Vagina (tissue), 2 donors: ENCODE measurements around the gene OR6V1. TPM values are rescaled to one million over a fixed set of nuclear protein-coding genes. Genes with fewer than 3 reads are reported as not detected.

Experiments used
- DNase-seq, 2 donors: peaks; one replicate each; pipeline ENCODE4 v3.0.0-alpha.2; 2017; ENCODE audit errors: extremely low spot score in 2 of 2
- H3K27ac ChIP-seq: fragments of 200-600 bp; sonication (generic); one replicate; pipeline ENCODE4 v1.5.1; 2019
- H3K27me3 ChIP-seq: fragments of 200-600 bp; sonication (generic); one replicate; pipeline ENCODE4 v1.5.1; 2019
- H3K36me3 ChIP-seq, 2 donors: fragments of 200-600 bp; sonication (generic); one replicate each; pipeline ENCODE4 v1.5.1; 2017 to 2019
- H3K4me1 ChIP-seq: fragments of 200-600 bp; sonication (generic); one replicate; pipeline ENCODE4 v1.5.1; 2019
- H3K4me3 ChIP-seq, 2 donors: fragments of 200-600 bp; sonication (generic); 1 replicate in 1 of 2; 2 replicates in 1 of 2; pipeline ENCODE4 v1.5.1; 2016 to 2019
- H3K9me3 ChIP-seq: fragments of 200-600 bp; sonication (generic); one replicate; pipeline ENCODE4 v1.5.1; 2019
- CTCF ChIP-seq, 3 experiments: fragments of 450-650 bp in 2 of 3; fragments of 200-600 bp in 1 of 3; sonication (generic) in 1 of 3; IDR thresholded peaks; one replicate each; pipeline ENCODE4 v1.5.1; 2017 to 2019; ENCODE audit warnings: antibody characterized with exemption in 3 of 3, mild to moderate bottlenecking in 2 of 3, moderate library complexity in 2 of 3
- POLR2A ChIP-seq, 2 donors: fragments of 450-650 bp; IDR thresholded peaks; one replicate each; pipeline ENCODE4 v1.6.1; 2017; ENCODE audit warnings: antibody characterized with exemption in 2 of 2, mild to moderate bottlenecking in 2 of 2, moderate library complexity in 2 of 2
- POLR2AphosphoS5 ChIP-seq, 2 donors: sonication (generic); formaldehyde crosslinking; IDR thresholded peaks; one replicate each; pipeline ENCODE4 v1.9.0; 2017; ENCODE audit warnings: antibody characterized with exemption in 2 of 2, mild to moderate bottlenecking in 2 of 2, low read depth in 1 of 2; ENCODE audit not compliant: insufficient read depth in 1 of 2
- intact Hi-C: fragments of 100-400 bp; cut with DNase I; formaldehyde crosslinking; loops from one replicate; pipeline ENCODE4 v1.15.1; 2023
- total RNA-seq: library from RNA; depleted of rRNA; stranded (reverse); fragments of >200 nt; gene quantifications from one replicate; pipeline ENCODE4 v1.2.3, GENCODE V29; 2016

OR6V1 gene
- total RNA-seq, 1 donor from 2014 or later = not detected

- H3K27ac ChIP-seq = no peak overlapping the region
- no peaks in the 10 kb centered on the region for H3K4me1 ChIP-seq
- no peak overlapping the region for H3K4me3 ChIP-seq
- DNase-seq = no peak
- H3K36me3 ChIP-seq = no peaks in the 10 kb centered on the region
- TF ChIP-seq CTCF (IDR thresholded peaks at IDR 0.05) = no peak
- no peak for TF ChIP-seq POLR2A (IDR thresholded peaks at IDR 0.05)
- TF ChIP-seq POLR2AphosphoS5 (IDR thresholded peaks at IDR 0.05; ENCODE audit: insufficient read depth in 1 of 2, low read depth in 1 of 2) = no peak
- H3K9me3 ChIP-seq = no peaks in the 10 kb centered on the region
- H3K27me3 ChIP-seq = no peaks in the 10 kb centered on the region
- intact Hi-C loops = no loop called here
Measured at GRCh38 chr7:143041346-143041745, 10.8 kb upstream of the OR6V1 start.

DNA sequence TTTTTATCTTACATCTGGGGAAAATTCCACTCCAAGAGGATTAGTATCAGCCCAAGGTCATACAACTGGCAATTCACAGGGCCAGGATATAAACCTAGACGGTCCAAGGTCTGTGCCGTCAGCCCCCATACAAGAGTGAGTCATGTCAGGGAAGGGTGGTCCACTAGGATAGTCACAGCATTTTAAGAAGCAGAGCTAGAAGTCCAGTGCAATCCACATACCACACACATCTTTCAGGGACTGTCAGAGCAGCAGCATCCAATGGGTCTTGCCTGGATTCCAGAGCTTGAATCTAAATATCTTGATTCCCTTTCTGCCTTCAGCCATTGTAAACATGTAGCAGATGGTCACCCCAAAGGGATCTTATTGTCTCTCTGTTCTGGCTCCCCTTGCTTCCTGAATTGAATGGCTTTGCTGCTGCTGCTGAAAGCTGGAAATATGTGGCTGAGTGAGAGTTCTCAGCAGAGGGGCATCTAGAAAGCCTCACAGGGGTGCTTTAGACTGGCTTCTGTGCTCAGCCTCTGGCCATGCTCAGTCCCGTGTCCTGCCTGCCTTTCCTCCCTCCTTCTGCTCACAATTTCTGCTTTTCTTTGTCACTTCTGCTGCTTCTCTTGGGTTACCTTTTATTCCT lies 9.9 kb upstream of the OR6V1 start:
- DNase-seq = no peak
- Histone ChIP-seq H3K27me3 (no peaks in the 10 kb centered on the region), H3K4me1 (no peaks in the 10 kb centered on the region), H3K27ac (no peak overlapping the region), H3K9me3 (no peaks in the 10 kb centered on the region), H3K36me3 (no peaks in the 10 kb centered on the region), H3K4me3 (no peak overlapping the region)
- TF ChIP-seq CTCF (IDR thresholded peaks at IDR 0.05) (no peak), POLR2AphosphoS5 (IDR thresholded peaks at IDR 0.05; ENCODE audit: insufficient read depth in 1 of 2, low read depth in 1 of 2) (no peak), POLR2A (IDR thresholded peaks at IDR 0.05) (no peak)
- intact Hi-C loops = no loop called here

DNA sequence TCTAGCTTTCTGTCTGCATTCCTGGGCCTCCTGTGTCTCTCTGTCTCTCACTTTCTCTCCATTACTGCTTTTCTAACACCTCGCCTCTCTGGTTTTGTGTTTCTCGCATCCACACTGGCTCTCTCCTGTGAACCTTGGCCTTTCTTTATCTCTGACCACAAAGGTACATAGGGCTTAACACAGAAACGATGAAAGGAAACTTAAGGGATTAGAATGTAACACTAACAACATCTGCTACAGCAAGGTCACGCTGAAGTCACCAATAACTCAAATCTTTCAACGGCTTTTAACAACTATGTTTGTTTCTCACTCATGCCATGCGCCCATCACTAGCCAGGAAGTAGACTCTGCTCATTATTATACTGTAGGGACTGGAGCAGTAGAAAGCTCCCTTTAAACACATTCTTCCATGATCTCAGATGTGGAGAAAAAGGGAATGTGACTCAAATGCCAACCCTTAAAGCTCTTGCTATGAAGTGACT lies 9.3 kb upstream of the OR6V1 start:
- Histone ChIP-seq H3K4me3 (no peak overlapping the region), H3K36me3 (no peaks in the 10 kb centered on the region), H3K4me1 (no peaks in the 10 kb centered on the region), H3K27ac (no peak overlapping the region), H3K27me3 (no peaks in the 10 kb centered on the region), H3K9me3 (no peaks in the 10 kb centered on the region)
- no peak for TF ChIP-seq POLR2A (IDR thresholded peaks at IDR 0.05)
- no peak for TF ChIP-seq CTCF (IDR thresholded peaks at IDR 0.05)
- TF ChIP-seq POLR2AphosphoS5 (IDR thresholded peaks at IDR 0.05; ENCODE audit: insufficient read depth in 1 of 2, low read depth in 1 of 2) = no peak
- intact Hi-C loops = no loop called here
- DNase-seq = no peak

DNA sequence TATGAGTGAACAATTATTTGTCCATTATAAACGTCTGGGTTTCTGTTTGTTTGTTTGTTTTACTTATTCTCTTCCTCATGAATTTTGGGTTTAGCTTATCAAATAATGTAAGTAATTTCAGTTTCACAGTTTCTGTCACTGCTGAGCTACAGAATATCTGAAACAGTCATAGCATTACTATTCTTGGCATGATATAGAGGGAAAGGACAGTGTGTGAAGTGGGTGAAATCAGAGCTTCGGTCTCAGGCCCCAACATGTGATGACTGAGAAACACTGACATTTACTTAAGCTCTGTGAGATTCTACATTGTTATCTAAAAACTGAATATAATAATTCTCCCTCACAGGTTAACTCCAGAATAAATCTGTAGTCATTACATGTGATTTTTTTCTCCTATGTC lies 8.8 kb upstream of the OR6V1 start:
- TF ChIP-seq POLR2A (IDR thresholded peaks at IDR 0.05) (no peak), CTCF (IDR thresholded peaks at IDR 0.05) (no peak), POLR2AphosphoS5 (IDR thresholded peaks at IDR 0.05; ENCODE audit: insufficient read depth in 1 of 2, low read depth in 1 of 2) (no peak)
- H3K27me3 ChIP-seq = no peaks in the 10 kb centered on the region

GRCh38 chr7:143046426-143046851 lies 5.7 kb upstream of the OR6V1 start:
- TF ChIP-seq CTCF (IDR thresholded peaks at IDR 0.05) = no peak
- TF ChIP-seq POLR2A (IDR thresholded peaks at IDR 0.05) = no peak
- TF ChIP-seq POLR2AphosphoS5 (IDR thresholded peaks at IDR 0.05; ENCODE audit: insufficient read depth in 1 of 2, low read depth in 1 of 2) = no peak
- no peak overlapping the region for H3K4me3 ChIP-seq
- no peak overlapping the region for H3K27ac ChIP-seq
- DNase-seq = no peak
- H3K9me3 ChIP-seq = no peaks in the 10 kb centered on the region
- peaks cover 4% of the 10 kb centered on the region for H3K4me1 ChIP-seq
- intact Hi-C loops = no loop called here
- H3K36me3 ChIP-seq = no peaks in the 10 kb centered on the region
- H3K27me3 ChIP-seq = no peaks in the 10 kb centered on the region

More for the DNA sequence above, 8.8 kb upstream of the OR6V1 start:
- no peak overlapping the region for H3K27ac ChIP-seq
- no peaks in the 10 kb centered on the region for H3K36me3 ChIP-seq
- H3K9me3 ChIP-seq = no peaks in the 10 kb centered on the region
- H3K4me1 ChIP-seq = no peaks in the 10 kb centered on the region
- no peak for DNase-seq
- no peak overlapping the region for H3K4me3 ChIP-seq
- intact Hi-C loops = no loop called here
